HAP-1 (cell line): Measurements from ENCODE around the gene ZNF236.

Experiments used
- DNase-seq, 2 experiments: peaks; one replicate each; pipeline ENCODE4 v3.0.0-alpha.2; 2016 to 2020; ENCODE audit warnings: low spot score in 2 of 2
- H3K27me3 ChIP-seq: fragments of 250-450 bp; sonication (Bioruptor Pico); 2 replicates; pipeline ENCODE4 v1.5.1; 2020; ENCODE audit warnings: low read depth, mild to moderate bottlenecking, moderate library complexity
- H3K36me3 ChIP-seq: fragments of 250-450 bp; sonication (Bioruptor Pico); replicated peaks from 2 replicates; pipeline ENCODE4 v1.5.1; 2020; ENCODE audit warnings: mild to moderate bottlenecking
- H3K4me1 ChIP-seq: fragments of 250-450 bp; sonication (Bioruptor Pico); 2 replicates; pipeline ENCODE4 v1.5.1; 2020; ENCODE audit warnings: mild to moderate bottlenecking
- H3K4me3 ChIP-seq: fragments of 250-450 bp; sonication (Bioruptor Pico); 2 replicates; pipeline ENCODE4 v1.5.1; 2020; ENCODE audit warnings: mild to moderate bottlenecking, moderate library complexity
- H3K9me3 ChIP-seq: fragments of 250-450 bp; sonication (Bioruptor Pico); 2 replicates; pipeline ENCODE4 v1.5.1; 2020; ENCODE audit warnings: mild to moderate bottlenecking, moderate library complexity
- in situ Hi-C: fragments of 300-500 bp; cut with MboI; formaldehyde crosslinking; loops from 3 replicates; pipeline ENCODE4 v1.14.3; 2020; ENCODE audit warnings: low sequenced_read_pairs, inconsistent platforms, mixed read lengths

ZNF236 gene

DNA sequence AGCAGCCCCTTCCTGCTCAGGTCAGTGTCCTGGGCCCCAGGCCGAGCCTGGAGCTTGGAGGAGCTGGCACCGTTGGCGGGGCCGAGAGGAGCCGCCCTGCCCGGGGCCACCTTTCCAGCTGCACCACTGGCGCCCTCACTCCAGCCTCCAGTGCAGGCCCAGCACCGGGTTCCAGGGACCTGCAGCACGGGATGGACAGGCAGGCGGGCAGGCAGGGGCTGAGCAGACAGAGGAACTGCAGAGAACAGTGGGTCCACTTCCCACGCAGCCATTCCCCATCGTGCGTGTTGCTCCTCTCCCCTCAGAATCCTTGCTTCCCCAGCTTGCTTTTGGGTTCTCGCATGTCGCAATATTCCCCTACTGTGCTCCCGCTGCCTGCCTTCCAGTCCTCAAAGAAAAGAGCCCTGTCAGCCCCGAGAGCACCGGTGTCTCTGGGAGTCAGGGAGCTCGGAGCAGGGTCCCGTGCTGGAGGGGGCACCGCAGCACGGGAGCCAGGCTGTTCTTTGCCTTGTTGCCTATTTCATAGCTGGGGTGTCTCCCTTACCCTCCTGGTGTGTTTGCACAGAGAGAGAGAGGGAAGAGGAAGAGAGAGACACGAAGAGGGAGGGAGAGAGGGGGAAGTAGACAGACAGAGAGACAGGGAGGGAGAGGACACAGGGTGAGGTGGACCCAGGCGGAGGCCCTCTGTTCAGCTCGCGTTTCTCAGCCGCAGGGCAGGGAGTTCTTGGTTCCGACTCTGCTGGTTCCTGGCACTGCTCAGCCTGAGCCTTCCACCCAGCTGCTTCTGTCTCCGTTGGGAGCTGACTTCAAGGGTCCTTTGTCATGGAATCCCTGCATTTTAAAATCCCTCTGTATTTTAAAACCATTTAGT, 184.2 kb downstream of the ZNF236 start:
- no peak for DNase-seq
- H3K4me1 ChIP-seq: no peaks in the 10 kb centered on the region
- H3K36me3 ChIP-seq: no peaks in the 10 kb centered on the region
- no peaks in the 10 kb centered on the region for H3K9me3 ChIP-seq
- 0 out of 2 replicates have a peak, but pooled peaks cover 3% of the 10 kb centered on the region for H3K27me3 ChIP-seq
- H3K4me3 ChIP-seq: no peak overlapping the region
- in situ Hi-C loops: no loop called here

DNA sequence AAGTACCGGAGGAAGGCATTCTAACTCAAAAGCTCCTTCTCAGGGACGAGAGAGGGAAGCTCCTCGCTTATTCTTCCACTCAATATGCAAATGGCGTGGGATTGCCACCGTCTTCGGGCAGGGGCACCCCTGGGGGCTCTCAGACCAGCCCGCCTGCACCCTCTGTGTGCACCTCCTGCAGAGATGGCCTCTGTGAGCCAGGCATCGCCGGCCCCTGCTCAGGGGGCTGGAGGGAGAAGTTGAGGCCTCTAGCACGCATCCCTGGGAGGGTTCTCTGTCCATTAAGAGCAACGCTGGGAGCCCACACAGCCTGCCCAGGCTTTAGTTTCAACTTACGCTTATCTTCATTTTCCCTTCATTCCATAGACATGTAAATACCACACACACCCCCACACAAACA, 184.9 kb downstream of the ZNF236 start:
- Histone ChIP-seq H3K4me3 (no peak overlapping the region), H3K27me3 (0 out of 2 replicates have a peak, but pooled peaks cover 3% of the 10 kb centered on the region), H3K4me1 (no peaks in the 10 kb centered on the region), H3K36me3 (no peaks in the 10 kb centered on the region), H3K9me3 (no peaks in the 10 kb centered on the region)
- DNase-seq: no peak
- in situ Hi-C loops: no loop called here

DNA sequence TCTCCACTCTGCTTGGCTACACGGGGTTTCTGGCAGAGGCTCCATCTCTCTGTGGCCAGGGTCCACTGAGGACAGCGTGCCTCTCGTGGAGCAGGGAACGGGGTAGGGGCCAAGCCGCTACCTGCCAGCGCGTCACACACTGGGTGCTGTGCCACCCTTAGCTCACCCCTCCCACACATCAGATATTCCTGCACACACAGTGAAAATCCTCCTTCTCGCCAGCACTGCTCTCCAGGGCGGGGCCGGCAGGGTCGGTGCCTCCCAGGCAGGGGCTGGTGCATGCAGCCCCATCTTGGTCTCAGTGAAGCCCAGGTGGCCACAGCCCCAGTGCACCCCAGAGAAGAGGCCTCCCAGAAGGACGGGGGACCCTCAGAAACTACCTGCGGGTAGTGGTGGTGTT, 185.6 kb downstream of the ZNF236 start:
- Histone ChIP-seq H3K27me3 (0 out of 2 replicates have a peak, but pooled peaks cover 3% of the 10 kb centered on the region), H3K9me3 (no peaks in the 10 kb centered on the region), H3K4me1 (no peaks in the 10 kb centered on the region), H3K4me3 (no peak overlapping the region), H3K36me3 (no peaks in the 10 kb centered on the region)
- in situ Hi-C loops: no loop called here
- DNase-seq: no peak

DNA sequence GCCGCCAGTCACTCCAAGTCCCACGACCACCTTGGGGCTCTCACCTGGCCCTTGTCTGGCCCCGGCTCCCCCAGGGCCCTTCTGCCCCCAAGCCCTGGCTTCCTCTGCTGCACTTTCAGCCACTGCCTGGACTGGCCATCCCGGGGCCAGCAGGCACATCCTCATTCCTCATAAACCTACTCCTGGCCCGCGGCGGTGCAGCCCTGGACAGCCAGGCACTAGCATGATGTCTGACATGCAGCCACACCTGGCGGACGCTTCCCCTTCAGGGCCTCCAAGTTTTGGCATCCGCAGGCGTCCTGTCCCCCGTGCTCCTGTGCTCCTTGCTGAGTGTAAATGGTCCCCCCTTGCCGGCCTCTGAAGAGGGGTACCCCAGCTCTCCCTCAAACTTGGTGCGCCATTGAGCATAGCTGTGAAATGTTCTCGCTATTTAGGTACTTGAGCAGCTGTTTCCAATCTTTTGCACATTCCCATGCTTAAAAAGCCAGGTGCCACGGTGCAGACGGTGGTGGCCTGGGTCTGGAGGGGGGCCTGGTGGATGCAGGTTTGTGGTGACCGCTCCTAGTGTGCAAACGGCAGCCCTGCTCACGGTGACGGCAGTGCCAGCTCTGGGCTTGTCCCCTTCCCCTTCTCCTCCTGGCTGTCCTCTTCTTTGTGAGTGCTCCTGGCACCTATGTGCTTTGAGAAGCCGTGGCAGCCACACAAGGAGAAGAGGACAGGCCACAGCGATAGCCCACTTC, 186.4 kb downstream of the ZNF236 start:
- DNase-seq: no peak
- Histone ChIP-seq H3K4me3 (no peak overlapping the region), H3K4me1 (no peaks in the 10 kb centered on the region), H3K9me3 (no peaks in the 10 kb centered on the region), H3K36me3 (no peaks in the 10 kb centered on the region), H3K27me3 (0 out of 2 replicates have a peak, but pooled peaks cover 3% of the 10 kb centered on the region)
- in situ Hi-C loops: no loop called here

DNA sequence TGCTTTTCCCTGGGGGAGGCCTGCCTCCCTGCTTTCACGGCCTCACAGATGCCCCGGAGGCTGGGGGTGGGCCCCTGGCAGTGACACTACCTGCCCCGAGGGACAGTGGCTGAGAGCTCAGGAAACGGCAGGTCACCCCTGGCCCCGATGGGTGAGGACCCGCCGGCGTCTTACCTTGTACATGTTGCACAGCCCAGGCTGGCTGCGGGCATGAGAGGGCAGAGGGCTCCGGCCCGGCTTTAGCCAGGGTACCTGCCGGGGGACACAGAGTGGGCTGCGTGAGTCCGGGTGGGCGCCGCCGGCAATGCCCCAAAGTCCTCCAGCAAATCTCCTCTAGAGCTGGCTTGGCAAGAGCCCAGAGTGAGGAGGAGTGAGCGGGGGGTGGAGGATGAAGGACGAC, 187.3 kb downstream of the ZNF236 start:
- Histone ChIP-seq H3K4me1 (no peaks in the 10 kb centered on the region), H3K36me3 (no peaks in the 10 kb centered on the region), H3K9me3 (no peaks in the 10 kb centered on the region), H3K4me3 (no peak overlapping the region), H3K27me3 (0 out of 2 replicates have a peak, but pooled peaks cover under 1% of the 10 kb centered on the region)
- in situ Hi-C loops: no loop called here
- DNase-seq: no peak

DNA sequence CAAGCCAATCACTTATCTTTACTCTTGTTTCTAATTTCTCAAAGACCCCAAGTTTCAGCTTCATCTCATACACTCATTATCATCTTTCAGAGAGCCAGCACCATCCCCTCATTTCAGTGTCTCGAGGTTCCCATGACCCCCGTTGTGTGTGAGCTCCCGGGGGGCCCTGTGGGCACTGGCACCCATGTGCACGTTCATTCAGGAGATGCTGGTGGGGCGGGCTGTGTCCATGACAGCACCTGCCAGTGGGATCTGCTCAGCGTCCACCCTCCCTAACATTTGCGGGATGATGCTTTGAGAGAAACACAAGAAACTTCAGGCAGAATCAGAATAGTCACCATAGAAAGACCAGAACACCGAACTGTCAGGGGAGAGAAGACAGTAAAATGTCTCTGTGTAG, 189.8 kb downstream of the ZNF236 start:
- no peak overlapping the region for H3K4me3 ChIP-seq
- H3K36me3 ChIP-seq: no peaks in the 10 kb centered on the region
- H3K9me3 ChIP-seq: no peaks in the 10 kb centered on the region
- no peaks in the 10 kb centered on the region for H3K27me3 ChIP-seq
- in situ Hi-C loops: no loop called here
- H3K4me1 ChIP-seq: no peaks in the 10 kb centered on the region
- DNase-seq: no peak

DNA sequence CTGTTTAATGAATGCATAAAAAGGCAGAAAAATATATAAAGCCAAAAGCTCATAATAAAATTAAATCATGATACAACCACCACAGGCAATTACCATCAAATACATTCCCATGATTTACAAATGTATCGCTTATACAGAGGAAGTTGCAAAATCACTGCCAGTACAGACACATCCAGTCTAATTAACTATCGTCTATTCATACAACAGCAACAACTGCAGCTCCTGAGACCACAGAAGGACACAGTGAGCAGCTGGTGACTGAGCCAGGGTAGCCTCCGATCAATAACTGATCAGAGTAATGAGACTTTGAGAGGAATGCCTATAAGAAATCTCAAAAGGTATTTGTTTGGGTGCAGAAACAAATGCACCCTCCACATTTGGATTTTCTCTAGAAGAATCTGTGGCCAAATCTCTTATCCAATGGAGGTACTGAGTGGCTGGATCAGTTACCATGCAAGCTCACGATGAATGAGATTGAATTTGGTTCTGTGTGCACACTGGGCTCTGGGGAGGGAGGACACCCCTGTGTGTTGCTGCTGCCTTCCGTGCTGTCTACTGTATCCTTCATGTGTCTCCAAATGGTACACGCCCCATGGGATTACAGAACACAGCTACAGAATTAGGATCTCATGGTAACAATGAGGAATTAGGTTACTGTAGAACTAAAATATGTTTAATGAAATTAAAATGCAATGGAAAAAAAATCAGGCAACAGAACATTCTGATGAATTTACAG, 190.6 kb downstream of the ZNF236 start:
- Histone ChIP-seq H3K9me3 (no peaks in the 10 kb centered on the region), H3K27me3 (no peaks in the 10 kb centered on the region), H3K4me3 (no peak overlapping the region), H3K4me1 (no peaks in the 10 kb centered on the region), H3K36me3 (no peaks in the 10 kb centered on the region)
- in situ Hi-C loops: no loop called here
- DNase-seq: no peak

DNA sequence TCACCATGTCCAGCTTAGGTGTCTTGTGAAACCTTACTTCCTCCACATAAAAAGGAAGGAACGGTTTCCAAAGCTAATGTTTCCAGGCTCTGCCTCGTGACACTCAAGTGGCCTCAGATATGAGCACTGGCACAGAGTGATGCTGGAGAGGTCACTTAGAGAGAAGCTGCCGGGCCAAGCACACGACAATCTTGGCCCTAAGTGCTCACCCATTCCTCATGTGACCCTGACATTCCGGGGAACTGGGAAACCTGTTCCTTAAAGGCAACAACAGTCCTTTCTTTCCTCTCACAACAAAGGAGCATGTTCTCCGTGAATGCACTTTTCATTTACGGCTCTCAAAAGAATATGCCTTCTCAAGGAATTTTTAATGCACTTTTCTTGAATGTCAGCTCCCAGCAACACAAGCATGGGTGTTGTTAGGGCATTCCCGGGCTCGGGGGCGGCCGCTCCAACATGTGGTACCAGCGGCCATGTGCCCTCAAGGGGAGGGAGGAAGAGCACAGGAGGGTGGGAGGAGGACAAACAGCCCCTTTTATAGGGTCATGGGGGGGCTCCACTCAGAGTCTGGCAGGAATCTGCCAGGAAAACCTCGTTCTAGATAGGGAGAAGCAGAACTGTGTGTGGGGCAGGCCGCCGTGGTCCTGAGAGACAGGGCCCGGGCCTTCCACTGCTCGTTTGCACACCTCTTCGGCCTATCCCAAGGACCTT, 191.6 kb downstream of the ZNF236 start:
- Histone ChIP-seq H3K36me3 (no peaks in the 10 kb centered on the region), H3K4me3 (no peak overlapping the region), H3K9me3 (no peaks in the 10 kb centered on the region), H3K4me1 (no peaks in the 10 kb centered on the region), H3K27me3 (no peaks in the 10 kb centered on the region)
- DNase-seq: no peak
- in situ Hi-C loops: no loop called here

DNA sequence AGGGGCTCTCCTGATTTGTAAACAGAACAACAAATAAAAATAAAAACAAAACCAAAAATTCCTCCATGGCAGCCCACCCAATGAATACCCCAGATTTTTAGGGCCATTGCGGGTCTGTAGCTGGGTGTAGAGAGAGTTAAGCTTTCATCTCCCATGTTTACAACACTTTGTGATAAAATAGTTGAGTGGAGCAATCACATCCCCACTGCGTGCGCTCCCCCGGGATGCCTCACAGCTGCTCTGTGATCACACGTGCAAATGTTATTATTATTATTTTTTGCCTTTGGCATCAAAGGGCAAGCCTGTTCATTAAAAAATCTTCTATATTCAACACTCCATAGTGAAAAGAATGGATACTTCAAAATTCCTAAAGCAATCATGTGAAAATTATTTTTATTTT, 192.2 kb downstream of the ZNF236 start:
- DNase-seq: no peak
- Histone ChIP-seq H3K36me3 (no peaks in the 10 kb centered on the region), H3K4me1 (no peaks in the 10 kb centered on the region), H3K27me3 (no peaks in the 10 kb centered on the region), H3K9me3 (no peaks in the 10 kb centered on the region), H3K4me3 (no peak overlapping the region)
- in situ Hi-C loops: no loop called here

DNA sequence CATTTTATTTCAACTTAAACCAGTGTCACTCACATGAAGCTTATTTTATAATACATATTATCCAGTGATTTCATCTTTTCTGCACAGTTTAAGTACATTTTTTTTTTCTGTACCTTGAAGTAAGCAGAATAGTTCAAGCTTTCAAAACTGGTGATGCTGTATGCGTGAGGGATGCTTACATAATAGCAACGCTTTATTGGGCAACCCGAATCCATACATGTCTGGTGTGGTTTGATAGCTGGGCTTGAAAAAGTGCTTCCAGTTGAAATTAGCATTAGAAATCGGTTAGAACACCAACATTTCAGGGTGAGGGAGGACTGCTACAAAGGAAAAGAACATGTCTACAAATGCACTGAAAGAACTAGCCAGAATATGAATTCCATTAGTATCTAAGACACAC, 192.8 kb downstream of the ZNF236 start:
- Histone ChIP-seq H3K4me3 (no peak overlapping the region), H3K4me1 (no peaks in the 10 kb centered on the region), H3K36me3 (no peaks in the 10 kb centered on the region), H3K27me3 (no peaks in the 10 kb centered on the region), H3K9me3 (no peaks in the 10 kb centered on the region)
- no peak for DNase-seq
- in situ Hi-C loops: no loop called here

DNA sequence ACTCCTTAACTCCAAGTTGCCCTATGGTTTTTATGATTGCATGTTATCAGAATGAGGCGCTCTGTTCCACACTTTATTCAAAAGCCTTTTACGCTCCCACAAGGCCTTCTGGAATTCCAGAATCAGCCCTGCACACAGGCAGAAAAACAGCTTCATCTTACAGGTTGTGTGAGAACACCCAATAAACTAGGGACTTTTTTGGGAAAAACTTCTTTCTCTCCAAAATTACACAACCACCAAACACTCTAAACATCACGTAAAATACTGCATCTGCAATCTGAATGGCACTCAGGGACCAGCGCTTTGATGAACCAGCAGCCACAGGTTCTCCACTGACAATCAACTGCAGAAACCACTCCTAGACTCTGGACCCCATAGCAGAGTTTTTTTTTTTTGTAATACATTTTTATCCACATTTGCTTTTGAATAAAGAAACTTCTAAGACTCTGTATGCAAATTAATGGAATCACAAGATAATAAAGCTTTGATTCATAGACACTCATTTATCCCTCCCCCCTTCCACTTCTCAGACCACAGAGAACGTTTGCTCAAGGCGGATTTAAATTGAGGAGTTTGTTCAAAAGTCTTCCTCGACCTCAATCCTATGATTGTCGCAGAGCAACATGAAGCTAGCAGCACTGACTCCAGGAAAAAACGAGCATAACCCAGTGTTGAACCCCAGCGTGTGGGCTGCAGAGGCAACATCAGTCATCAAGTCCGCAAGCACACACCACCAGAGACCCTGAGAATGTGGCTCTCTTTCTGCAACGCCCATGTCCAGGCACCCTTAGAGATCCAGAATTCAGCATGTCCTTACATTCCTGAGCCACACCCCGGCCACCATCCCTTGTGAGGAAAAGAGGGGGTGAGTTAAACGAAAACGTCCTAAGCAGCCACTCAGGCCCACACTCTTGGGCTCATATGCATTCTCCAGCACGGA, 193.7 kb downstream of the ZNF236 start:
- H3K36me3 ChIP-seq: no peaks in the 10 kb centered on the region
- no peak overlapping the region for H3K4me3 ChIP-seq
- H3K4me1 ChIP-seq: no peaks in the 10 kb centered on the region
- H3K27me3 ChIP-seq: no peaks in the 10 kb centered on the region
- in situ Hi-C loops: no loop called here
- no peaks in the 10 kb centered on the region for H3K9me3 ChIP-seq
- DNase-seq: no peak

DNA sequence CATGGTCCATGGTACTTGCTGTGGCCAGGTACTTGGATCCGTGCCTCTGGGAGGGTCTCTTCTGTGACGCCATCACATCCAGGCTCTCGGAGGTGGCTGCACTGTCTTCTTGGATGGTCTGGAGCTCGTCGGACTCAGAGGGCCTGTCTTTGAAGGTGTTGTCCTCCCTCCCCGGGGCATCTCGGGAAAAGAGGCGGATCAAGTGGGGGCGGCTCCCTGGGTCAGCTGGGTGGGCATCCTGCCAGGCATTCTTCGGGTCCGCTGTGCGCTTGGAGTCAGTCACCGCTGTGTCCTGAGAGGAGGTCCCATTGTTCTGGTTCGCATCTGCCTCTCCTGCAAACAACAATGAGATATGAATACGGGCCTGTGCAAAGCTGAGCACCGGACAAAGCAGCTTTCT, 194.6 kb downstream of the ZNF236 start:
- in situ Hi-C loops: no loop called here
- peak in 1 of 2 experiments; percentile 14 for DNase-seq
- no peaks in the 10 kb centered on the region for H3K9me3 ChIP-seq
- no peaks in the 10 kb centered on the region for H3K4me1 ChIP-seq
- no peak overlapping the region for H3K4me3 ChIP-seq
- H3K36me3 ChIP-seq: no peaks in the 10 kb centered on the region
- no peaks in the 10 kb centered on the region for H3K27me3 ChIP-seq
